T-cell (primary cell): ENCODE data around the gene C2. TPM values are rescaled to one million over a fixed set of nuclear protein-coding genes. Genes with fewer than 3 reads are reported as not detected.

ENCODE experiments used
- ATAC-seq, 4 experiments: fragments of 200-7000 bp in 3 of 4; fragments of 150-1000 bp in 1 of 4; cut with Tn5 transposase; replicated peaks in 1 of 4; 1 replicate in 3 of 4; 2 replicates in 1 of 4; pipeline ENCODE4 v1.10.0; 2021; ENCODE audit warnings: moderate library complexity in 3 of 4, mild to moderate bottlenecking in 2 of 4, moderate number of reproducible peaks in 1 of 4
- CTCF ChIA-PET, 2 donors: fragments of 300-600 bp; sonication (Branson Sonifier 250); formaldehyde crosslinking; loops; one replicate each; lab custom pipeline; 2022; ENCODE audit warnings: antibody characterized with exemption in 2 of 2; lab: Charles Lee
- POLR2A ChIA-PET, 2 donors: fragments of 300-600 bp; sonication (Branson Sonifier 250); formaldehyde crosslinking; loops; one replicate each; lab custom pipeline; 2022; ENCODE audit warnings: antibody characterized with exemption in 2 of 2; lab: Charles Lee
- DNase-seq, 35 experiments: peaks; one replicate each; pipeline versions ENCODE4 v3.0.0 to v3.0.0-alpha.2; 2013 to 2023
- H3K27ac ChIP-seq: one replicate; pipeline ENCODE4 v1.5.1; 2013; ENCODE audit warnings: low read length
- H3K27me3 ChIP-seq, 2 experiments: replicated peaks in 1 of 2; 1 replicate in 1 of 2; 2 replicates in 1 of 2; pipeline versions ENCODE4 v1.6.1 to v1.7.0; 2013; ENCODE audit warnings: low read length in 1 of 2, mixed read lengths in 1 of 2; ENCODE audit not compliant: control insufficient read depth in 2 of 2, insufficient read depth in 2 of 2; ENCODE audit errors: extremely low read depth in 1 of 2
- H3K36me3 ChIP-seq, 2 donors: 1 replicate in 1 of 2; 2 replicates in 1 of 2; pipeline versions ENCODE4 v1.6.1 to v1.7.0; 2013; ENCODE audit warnings: low read length in 1 of 2; ENCODE audit not compliant: control insufficient read depth in 2 of 2, insufficient read depth in 1 of 2; ENCODE audit errors: extremely low read depth in 1 of 2
- H3K4me1 ChIP-seq, 2 experiments: 1 replicate in 1 of 2; 2 replicates in 1 of 2; pipeline versions ENCODE4 v1.6.1 to v1.7.0; 2013; ENCODE audit warnings: low read length in 2 of 2, mixed read lengths in 1 of 2; ENCODE audit not compliant: insufficient read depth in 2 of 2, control insufficient read depth in 1 of 2; ENCODE audit errors: extremely low read depth in 1 of 2
- H3K4me3 ChIP-seq, 2 donors: 1 replicate in 1 of 2; 2 replicates in 1 of 2; pipeline versions ENCODE4 v1.5.1 to v1.7.0; 2013; ENCODE audit warnings: mild to moderate bottlenecking in 2 of 2, low read length in 1 of 2, moderate library complexity in 1 of 2; ENCODE audit not compliant: control insufficient read depth in 1 of 2; ENCODE audit errors: extremely low read depth in 1 of 2
- H3K9me3 ChIP-seq: 2 replicates; pipeline ENCODE4 v1.7.0; 2013
- H3K27ac Mint-ChIP-seq, 2 donors: one replicate each; pipeline ENCODE4 v1.8.0; 2020 to 2021; ENCODE audit warnings: mild to moderate bottlenecking in 2 of 2, mixed read lengths in 2 of 2
- H3K27me3 Mint-ChIP-seq, 2 donors: one replicate each; pipeline ENCODE4 v1.8.0; 2021 to 2022; ENCODE audit warnings: mixed read lengths in 2 of 2
- H3K36me3 Mint-ChIP-seq: one replicate; pipeline ENCODE4 v1.8.0; 2021; ENCODE audit warnings: mixed read lengths
- H3K4me1 Mint-ChIP-seq, 3 donors: one replicate each; pipeline ENCODE4 v1.8.0; 2020 to 2022; ENCODE audit warnings: mixed read lengths in 3 of 3, mild to moderate bottlenecking in 1 of 3
- H3K4me3 Mint-ChIP-seq, 3 donors: one replicate each; pipeline ENCODE4 v1.8.0; 2020 to 2022; ENCODE audit warnings: mild to moderate bottlenecking in 3 of 3, mixed read lengths in 3 of 3, moderate library complexity in 3 of 3
- H3K9me3 Mint-ChIP-seq, 3 donors: one replicate each; pipeline ENCODE4 v1.8.0; 2020 to 2022; ENCODE audit warnings: mixed read lengths in 3 of 3
- WGBS: methylation state at CpG from one replicate; pipeline ENCODE4 v1.1.5; 2013; ENCODE audit warnings: missing lambda C conversion rate; ENCODE audit not compliant: insufficient coverage; 5-methylcytosine and 5-hydroxymethylcytosine counted together
- total RNA-seq, 35 experiments: library from RNA in 6 of 35; stranded (reverse) in 6 of 35; fragments of 120-200 nt in 1 of 35; gene quantifications; one replicate each; pipeline versions ENCODE4 v1.2.1 to v1.2.4 and lab custom pipeline; 2013 to 2026

The C2 gene
- total RNA-seq, 5 donors from 2014 or later (not counting 1 experiment from before 2014, with no cell fraction given): 1.3 to 5.1 (median 3.7) TPM

DNA sequence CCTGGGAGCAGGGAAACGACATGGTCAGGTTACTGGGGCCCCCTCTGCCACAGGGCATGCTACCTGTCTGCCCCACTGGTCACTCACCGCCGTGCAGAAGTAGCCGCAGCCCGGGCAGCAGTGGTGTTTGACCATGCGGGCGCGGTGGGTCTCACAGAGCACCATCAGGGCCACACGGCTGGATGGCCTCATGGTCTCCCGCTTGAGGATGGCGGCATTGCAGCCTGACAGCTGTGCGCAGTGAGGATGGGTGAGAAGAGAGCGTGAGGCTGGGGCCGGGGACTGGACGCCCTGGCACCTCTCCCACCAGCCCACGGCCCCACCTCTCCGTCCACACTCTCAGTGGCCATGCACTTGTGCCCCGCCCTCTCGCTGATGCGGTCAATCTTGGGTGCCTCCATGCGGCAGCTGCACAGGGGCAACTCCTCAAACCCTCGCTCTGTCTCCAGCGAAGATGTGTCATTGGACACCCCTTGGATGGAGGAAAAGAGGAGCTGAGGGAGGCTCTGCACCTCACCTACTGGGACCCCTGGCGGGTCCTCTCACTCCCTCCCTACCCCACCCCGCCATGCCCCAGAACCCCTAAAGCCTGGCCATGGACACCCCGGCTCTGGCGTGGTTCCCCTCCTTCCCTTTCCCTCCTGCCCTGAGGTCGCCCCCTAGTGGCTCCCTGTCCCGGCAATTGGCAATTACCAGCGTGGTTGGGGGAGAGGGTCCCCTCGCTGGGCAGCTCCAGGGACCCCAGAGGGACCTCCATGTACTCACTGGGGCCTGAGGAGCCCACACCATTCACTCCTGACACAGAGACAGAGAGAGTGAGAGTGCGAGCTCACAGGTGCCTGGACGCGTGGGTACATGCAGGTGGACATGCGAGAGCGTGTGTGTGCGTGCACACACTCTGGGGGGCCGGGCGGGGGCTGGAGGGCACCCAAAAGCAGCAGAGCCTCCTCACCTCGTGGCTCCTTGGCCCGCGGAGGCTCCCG lies 39.0 kb upstream of the C2 start:
- no peak overlapping the region for H3K4me3 ChIP-seq
- DNase-seq (peak in 30 of 35 experiments; percentile 10 to 68 (median 44)), ATAC-seq (peak in 3 of 4 experiments; percentile 41 to 57 (median 55))
- H3K27me3 ChIP-seq: no peaks in the 10 kb centered on the region
- H3K4me1 ChIP-seq: no peaks in the 10 kb centered on the region
- ChIA-PET POLR2A (no interaction called here), CTCF (interaction anchor here (0.6 to 1.1 kb wide), 5 partner anchors 9 to 97 kb away, joined by 3 to 7 read pairs (median 3); partner anchors contain the start of genes DXO (in 1 of the 2), EHMT2 (in 1 of the 2) and ZBTB12 (in 1 of the 2))
- H3K36me3 ChIP-seq: peaks cover 25 to 79% of the 10 kb centered on the region in 2 donors
- no peak overlapping the region for H3K27ac ChIP-seq
- H3K9me3 ChIP-seq: no peaks in the 10 kb centered on the region
- WGBS: 78% methylated on average over 16 of the region's 43 CpGs
- Mint-ChIP-seq H3K27ac (no peak overlapping the region), H3K27me3 (no peaks in the 10 kb centered on the region), H3K9me3 (no peaks in the 10 kb centered on the region), H3K36me3 (peaks cover 50% of the 10 kb centered on the region), H3K4me3 (no peak overlapping the region), H3K4me1 (no peaks in the 10 kb centered on the region)

DNA sequence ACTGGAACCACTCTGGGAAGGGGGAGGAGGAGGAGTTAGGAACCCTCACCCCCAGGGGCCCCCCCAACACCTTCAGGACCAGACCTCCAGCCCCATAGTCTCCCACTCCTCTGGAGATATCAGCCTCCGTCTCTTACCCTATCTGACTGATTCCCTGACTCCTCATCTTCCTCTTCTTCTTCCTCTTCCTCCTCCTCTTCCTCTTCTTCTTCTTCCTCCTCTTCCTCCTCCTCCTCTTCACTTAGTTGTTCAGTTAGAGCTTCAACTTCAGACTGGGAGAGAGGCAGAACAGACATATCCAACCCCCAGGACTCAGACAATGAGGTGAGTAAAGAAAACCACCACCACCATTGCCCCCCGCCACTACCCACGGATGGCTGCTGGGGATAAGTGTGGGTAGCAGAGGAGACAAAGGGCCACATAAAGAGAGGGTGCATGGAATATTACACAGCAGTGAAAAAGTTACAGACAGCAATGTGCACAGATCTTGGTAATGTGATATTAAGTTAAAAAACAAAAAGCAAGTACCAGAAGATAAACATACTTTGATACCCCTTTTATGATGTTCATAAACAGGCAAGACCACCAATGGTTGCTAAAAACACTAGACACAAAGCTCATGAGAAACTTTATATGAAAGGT lies 38.1 kb upstream of the C2 start:
- ATAC-seq: no peak
- Histone ChIP-seq H3K36me3 (peaks cover 22 to 78% of the 10 kb centered on the region in 2 donors), H3K27me3 (no peaks in the 10 kb centered on the region), H3K4me1 (no peaks in the 10 kb centered on the region), H3K9me3 (no peaks in the 10 kb centered on the region), H3K27ac (no peak overlapping the region), H3K4me3 (no peak overlapping the region)
- Mint-ChIP-seq H3K27me3 (no peaks in the 10 kb centered on the region), H3K4me1 (no peaks in the 10 kb centered on the region), H3K36me3 (peaks cover 51% of the 10 kb centered on the region), H3K4me3 (no peak overlapping the region), H3K9me3 (no peaks in the 10 kb centered on the region), H3K27ac (no peak overlapping the region)
- CTCF ChIA-PET: interaction anchor here in 1 of 2 donors (0.6 to 0.7 kb wide), 2 partner anchors 9 to 98 kb away, joined by 7 read pairs; no protein-coding TSS in a partner anchor
- POLR2A ChIA-PET: no interaction called here
- no peak for DNase-seq
- no CpG with 5 or more reads among the region's 3 CpGs for WGBS

DNA sequence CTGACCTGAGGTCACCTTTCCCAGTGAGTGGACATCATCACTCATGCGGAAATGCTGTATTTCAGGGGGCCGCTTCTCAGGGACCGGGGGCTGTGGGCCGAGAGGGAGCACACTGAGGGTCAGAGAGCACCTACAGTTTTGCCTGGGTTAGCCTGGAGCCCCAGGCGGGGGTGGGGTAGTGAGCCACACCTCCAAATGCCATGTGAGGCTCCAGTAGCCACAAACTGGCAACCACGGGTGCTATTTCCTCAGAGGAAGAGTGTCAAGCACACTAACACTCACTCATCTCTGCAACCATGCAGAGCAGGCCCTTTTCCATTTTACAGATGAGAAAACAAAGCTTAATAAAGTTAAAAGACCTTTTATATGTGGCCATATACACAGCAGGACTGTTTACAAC lies 34.7 kb upstream of the C2 start:
- H3K36me3 Mint-ChIP-seq: peaks cover 37% of the 10 kb centered on the region
- WGBS: 100% methylated on average over 5 of the region's 6 CpGs
- CTCF ChIA-PET: no interaction called here

DNA sequence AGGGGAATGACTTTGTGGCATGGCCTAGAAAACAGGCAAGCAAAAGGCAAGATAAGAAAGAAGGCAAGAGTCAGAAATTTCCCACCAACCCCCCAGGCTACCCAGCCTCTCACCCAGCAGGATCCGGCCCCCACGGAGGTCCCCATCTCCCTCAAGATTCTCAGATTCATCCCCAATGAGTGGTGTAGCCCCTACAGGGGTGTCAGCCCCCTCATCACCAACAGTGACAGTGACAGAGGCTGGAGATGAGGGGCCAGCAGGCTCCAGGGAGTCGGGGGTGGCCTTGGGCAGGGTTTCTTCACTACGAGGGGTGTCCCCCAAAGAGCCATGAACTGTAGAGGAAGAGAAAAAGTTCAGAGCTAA lies 31.0 kb upstream of the C2 start:
- CTCF ChIA-PET: no interaction called here
- 62% methylated on average over 3 of the region's 4 CpGs for WGBS
- ATAC-seq (no peak), DNase-seq (no peak)
- H3K27me3 ChIP-seq: no peaks in the 10 kb centered on the region
- Mint-ChIP-seq H3K4me3 (peak overlapping the region; percentile 77 to 85 (median 83)), H3K27ac (peak overlapping the region; percentile 88 to 91), H3K27me3 (no peaks in the 10 kb centered on the region), H3K9me3 (no peaks in the 10 kb centered on the region), H3K4me1 (peaks cover 31 to 34% (median 32%) of the 10 kb centered on the region in 3 donors), H3K36me3 (peaks cover 21% of the 10 kb centered on the region)
- H3K9me3 ChIP-seq: no peaks in the 10 kb centered on the region
- POLR2A ChIA-PET: no interaction called here
- peak overlapping the region in 1 of 2 donors; percentile 100 for H3K4me3 ChIP-seq
- peaks cover 12 to 41% of the 10 kb centered on the region in 2 experiments for H3K4me1 ChIP-seq
- peak overlapping the region; percentile 78 for H3K27ac ChIP-seq
- peaks cover 6 to 35% of the 10 kb centered on the region in 2 donors for H3K36me3 ChIP-seq

More for the DNA sequence above, 34.7 kb upstream of the C2 start:
- peaks cover 10 to 14% (median 11%) of the 10 kb centered on the region in 3 donors for H3K4me1 Mint-ChIP-seq
- Histone ChIP-seq H3K36me3 (peaks cover 11 to 59% of the 10 kb centered on the region in 2 donors), H3K4me3 (no peak overlapping the region), H3K4me1 (peaks cover 3 to 11% of the 10 kb centered on the region in 2 experiments), H3K27me3 (no peaks in the 10 kb centered on the region), H3K9me3 (no peaks in the 10 kb centered on the region), H3K27ac (no peak overlapping the region)
- ATAC-seq: no peak
- H3K27me3 Mint-ChIP-seq: no peaks in the 10 kb centered on the region
- H3K4me3 Mint-ChIP-seq: no peak overlapping the region
- no peaks in the 10 kb centered on the region for H3K9me3 Mint-ChIP-seq
- POLR2A ChIA-PET: no interaction called here
- no peak for DNase-seq
- no peak overlapping the region for H3K27ac Mint-ChIP-seq

DNA sequence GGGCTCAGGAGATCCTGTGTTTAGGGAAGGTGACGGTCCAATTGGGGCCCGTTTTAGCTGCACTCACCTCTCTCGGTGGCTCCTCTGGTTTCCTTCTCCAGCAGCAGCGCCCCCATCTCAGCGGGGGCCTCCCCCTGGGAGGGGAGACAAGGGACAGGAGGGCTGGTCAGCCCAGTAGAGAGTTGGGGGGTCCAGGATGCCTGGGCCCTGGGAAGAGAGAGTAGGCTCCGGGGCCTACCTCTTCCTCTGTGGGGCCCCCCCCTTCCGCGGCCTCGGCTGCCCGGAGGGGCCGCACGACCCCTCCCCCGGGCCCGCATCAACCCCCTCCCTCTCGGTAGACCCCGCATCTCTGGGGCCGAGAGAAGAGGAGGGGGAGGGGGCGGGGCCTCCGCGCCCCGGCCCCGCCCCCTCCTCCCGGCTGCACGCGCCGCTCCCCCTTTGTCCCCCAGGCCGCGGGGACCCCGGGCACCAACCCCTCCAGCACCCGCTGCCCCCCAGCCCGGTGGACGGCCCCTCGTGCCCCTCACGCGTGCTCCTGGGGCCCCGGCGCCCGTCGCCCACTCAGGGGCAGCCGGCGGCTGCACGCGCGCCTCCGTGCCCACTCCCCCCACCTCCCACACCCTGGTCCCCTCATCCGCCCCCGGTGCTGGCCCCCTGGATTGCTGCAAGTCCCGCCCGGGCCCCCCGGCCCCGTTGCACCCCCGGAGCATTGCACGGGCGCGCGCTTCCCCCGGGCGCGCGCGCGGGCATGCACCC lies 30.5 kb upstream of the C2 start:
- DNase-seq (peak in 6 of 35 experiments; percentile 5 to 35 (median 14)), ATAC-seq (peak; percentile 0 to 16 (median 4))
- H3K27ac ChIP-seq: peak overlapping the region; percentile 78
- Mint-ChIP-seq H3K9me3 (no peaks in the 10 kb centered on the region), H3K36me3 (peaks cover 17% of the 10 kb centered on the region), H3K4me3 (peak overlapping the region; percentile 83 to 96 (median 95)), H3K27ac (peak overlapping the region; percentile 88 to 91), H3K27me3 (no peaks in the 10 kb centered on the region), H3K4me1 (peaks cover 31 to 34% (median 32%) of the 10 kb centered on the region in 3 donors)
- ChIA-PET CTCF (interaction anchor here in 1 of 2 donors (0.6 to 1.9 kb wide), 5 partner anchors 9 to 172 kb away, joined by 4 to 7 read pairs (median 6); partner anchors contain the start of gene NEU1), POLR2A (interaction anchor here (0.6 to 0.7 kb wide), 3 partner anchors 271 to 1013 kb away, joined by 3 to 6 read pairs (median 5); partner anchors contain the start of gene DDR1 (in 1 of the 2))
- H3K9me3 ChIP-seq: no peaks in the 10 kb centered on the region
- peaks cover 12 to 41% of the 10 kb centered on the region in 2 experiments for H3K4me1 ChIP-seq
- no peaks in the 10 kb centered on the region for H3K27me3 ChIP-seq
- H3K4me3 ChIP-seq: peak overlapping the region; percentile 98 to 100
- peaks cover 6 to 34% of the 10 kb centered on the region in 2 donors for H3K36me3 ChIP-seq
- 2% methylated on average over 26 of the region's 62 CpGs for WGBS
